AG09309 (cell line): ENCODE measurements around the gene IPO11.

Experiments used
- DNase-seq: peaks from one replicate; pipeline ENCODE4 v3.0.0-alpha.2; 2010; ENCODE audit warnings: low read depth
- H3K4me3 ChIP-seq: 2 replicates; pipeline ENCODE4 v1.5.1; 2011; ENCODE audit warnings: mild to moderate bottlenecking, low read depth, low read length, moderate library complexity; ENCODE audit not compliant: control insufficient read depth
- CTCF ChIP-seq: IDR thresholded peaks from 2 replicates; pipeline ENCODE4 v1.5.1; 2011; ENCODE audit warnings: mild to moderate bottlenecking, low read depth, low read length, inconsistent platforms; ENCODE audit not compliant: insufficient read depth, control insufficient read depth; ENCODE audit errors: missing control alignments

IPO11 gene

GRCh38 chr5:62605638-62606037, 193.1 kb downstream of the IPO11 start:
- TF ChIP-seq CTCF: no peak
- no peak for DNase-seq
- H3K4me3 ChIP-seq: no peak overlapping the region

- no peak overlapping the region for H3K4me3 ChIP-seq
- no peak for DNase-seq
- no peak for TF ChIP-seq CTCF
Observed at GRCh38 chr5:62606878-62607277, 194.3 kb downstream of the IPO11 start.

GRCh38 chr5:62607615-62608014, 195.1 kb downstream of the IPO11 start:
- no peak for TF ChIP-seq CTCF
- DNase-seq: no peak
- H3K4me3 ChIP-seq: no peak overlapping the region

DNA sequence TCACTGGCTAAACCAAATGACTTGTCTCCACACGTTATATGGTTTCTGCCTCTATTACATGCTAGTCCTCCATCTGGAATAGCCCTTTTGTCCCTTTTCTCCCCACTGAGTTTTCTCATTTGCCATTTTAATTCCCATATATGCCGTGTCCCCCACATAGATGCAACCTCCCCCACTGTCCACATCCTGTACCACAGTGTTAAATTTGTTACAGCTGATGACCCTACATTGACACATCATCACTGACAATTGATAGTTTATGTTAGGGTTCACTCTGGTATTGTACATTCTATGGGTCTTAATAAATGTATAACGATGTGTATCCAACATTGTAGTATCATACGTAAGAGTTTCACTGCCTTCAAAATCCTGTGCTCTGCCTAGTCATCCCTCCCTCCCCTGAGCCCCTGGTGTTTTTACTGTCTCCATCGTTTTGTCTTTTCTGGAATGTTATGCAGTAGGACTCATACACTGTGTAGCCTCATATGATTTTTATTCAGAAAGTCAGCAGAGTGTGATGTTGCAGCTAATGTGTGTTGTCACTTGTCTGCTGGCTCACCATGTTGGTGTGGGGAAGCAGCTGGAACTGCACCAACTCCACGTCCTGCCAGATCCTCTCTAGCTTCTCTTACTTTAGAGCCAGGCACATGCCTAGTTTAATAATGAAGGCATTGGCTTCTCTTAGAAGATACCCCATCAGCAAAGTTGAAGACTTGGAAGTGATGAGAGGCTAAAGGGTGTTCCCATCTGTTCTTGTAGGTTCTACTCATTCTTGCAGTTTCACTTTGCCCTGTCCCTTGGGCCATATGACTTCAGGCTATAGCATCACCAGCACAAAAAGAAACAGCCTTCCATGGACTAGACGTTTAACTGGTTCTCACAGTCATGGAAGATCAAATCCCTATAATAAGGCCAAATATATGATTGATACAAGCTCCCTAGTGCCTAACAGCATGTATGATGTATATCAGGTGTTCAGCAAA, 196.3 kb downstream of the IPO11 start:
- TF ChIP-seq CTCF: no peak
- DNase-seq: no peak
- H3K4me3 ChIP-seq: no peak overlapping the region

DNA sequence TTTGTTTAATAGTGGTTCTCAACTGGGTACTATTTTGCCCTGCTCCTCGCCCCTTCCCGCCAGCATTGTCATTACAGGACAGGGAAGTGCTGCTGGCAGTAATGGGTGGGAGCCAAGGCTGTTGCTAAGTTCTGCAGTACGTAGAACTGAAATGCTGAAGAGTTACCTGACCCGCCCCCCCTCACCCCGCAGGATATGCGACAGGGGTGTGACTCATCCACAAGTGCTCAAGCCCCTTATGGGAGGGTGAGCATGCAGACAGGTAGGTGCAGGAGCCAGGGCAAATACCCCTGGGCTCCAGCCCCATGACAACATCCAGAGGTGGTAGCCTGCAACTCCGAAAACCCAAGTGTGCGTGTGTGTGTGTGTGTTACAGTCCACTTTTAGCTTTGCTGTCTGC, 201.8 kb downstream of the IPO11 start:
- H3K4me3 ChIP-seq: no peak overlapping the region
- no peak for DNase-seq
- TF ChIP-seq CTCF: no peak

DNA sequence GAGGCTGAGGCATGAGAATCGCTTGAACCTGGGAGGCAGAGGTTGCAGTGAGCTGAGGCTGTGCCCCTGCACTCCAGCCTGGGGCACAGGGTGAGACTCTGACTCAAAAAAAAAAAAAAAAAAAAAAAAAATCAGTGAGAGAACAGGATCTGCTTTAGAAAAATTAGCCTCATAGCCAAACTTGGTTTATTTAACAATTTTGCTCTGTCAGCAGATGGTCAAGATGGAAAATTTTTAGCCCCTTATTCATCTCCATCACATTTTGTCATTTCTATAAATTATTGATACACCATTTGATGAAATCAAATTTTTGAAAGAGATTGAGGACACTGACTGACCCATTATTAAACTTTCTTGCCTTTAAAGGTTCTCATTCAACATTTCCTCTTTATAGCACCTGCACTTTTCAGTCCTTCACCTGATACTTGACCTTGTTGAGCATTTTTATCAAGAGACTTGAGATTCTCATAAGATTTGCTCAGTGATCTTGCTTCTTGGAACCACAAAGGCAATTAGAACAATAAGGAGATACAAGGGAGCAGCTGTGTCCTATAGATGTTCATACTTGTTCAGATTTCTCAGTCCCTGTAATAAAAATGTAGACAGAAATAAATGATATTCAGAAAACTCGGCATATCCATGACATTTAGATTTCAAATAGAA, 204.2 kb downstream of the IPO11 start:
- TF ChIP-seq CTCF: no peak
- no peak for DNase-seq

More for the DNA sequence above, 204.2 kb downstream of the IPO11 start:
- no peak overlapping the region for H3K4me3 ChIP-seq
